Measurements from ENCODE around the gene PLA2G2C.

The PLA2G2C gene

GRCh38 chr1:20142001-20142710 is 44.2 kb downstream of the PLA2G2C start:
- H3K36me3 ChIP-seq (replicated peaks) = no peaks in the 10 kb centered on the region
- H3K4me3 ChIP-seq (ENCODE audit: low read depth, low read length) = no peak overlapping the region
- no peak for TF ChIP-seq CTCF (IDR thresholded peaks at IDR 0.05; ENCODE audit: low read depth, low read length, missing control alignments)
- DNase-seq = no peak
- in situ Hi-C loops (cut with HindIII; ENCODE audit: low pct_ligation_motif_present, low sequenced_read_pairs) = no loop called here
- no peak overlapping the region for H3K27ac ChIP-seq
- H3K27me3 ChIP-seq (replicated peaks) = no peaks in the 10 kb centered on the region

GRCh38 chr1:20141466-20141865 is 44.9 kb downstream of the PLA2G2C start:
- no peak for DNase-seq
- H3K36me3 ChIP-seq (replicated peaks) = no peaks in the 10 kb centered on the region
- in situ Hi-C loops (cut with HindIII; ENCODE audit: low pct_ligation_motif_present, low sequenced_read_pairs) = no loop called here

DNA sequence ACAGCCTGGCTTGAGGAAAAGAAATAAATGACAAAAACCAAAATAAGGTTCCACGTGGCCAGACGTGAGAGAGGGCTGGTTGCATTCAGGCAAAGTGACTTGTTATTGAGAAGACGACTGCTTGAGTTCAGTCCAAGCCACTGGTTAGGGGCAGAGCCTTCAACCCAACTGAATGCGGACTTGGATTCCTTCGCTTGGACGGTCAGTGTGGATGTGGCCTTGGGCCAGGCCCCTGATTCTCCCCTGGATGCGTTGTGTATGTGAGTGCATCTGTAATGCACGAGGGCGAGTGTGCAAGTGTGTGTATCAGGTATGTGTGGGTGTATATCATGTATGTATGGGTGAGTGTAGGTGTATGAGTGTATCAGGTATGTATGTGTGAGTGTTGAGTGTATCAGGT is 45.3 kb downstream of the PLA2G2C start:
- no peak for TF ChIP-seq CTCF (IDR thresholded peaks at IDR 0.05; ENCODE audit: low read depth, low read length, missing control alignments)
- no peaks in the 10 kb centered on the region for H3K36me3 ChIP-seq (replicated peaks)
- no peak for DNase-seq
- no peak overlapping the region for H3K27ac ChIP-seq
- in situ Hi-C loops (cut with HindIII; ENCODE audit: low pct_ligation_motif_present, low sequenced_read_pairs) = no loop called here
- H3K4me3 ChIP-seq (ENCODE audit: low read depth, low read length) = no peak overlapping the region
- no peaks in the 10 kb centered on the region for H3K27me3 ChIP-seq (replicated peaks)

More at GRCh38 chr1:20141466-20141865, 44.9 kb downstream of the PLA2G2C start:
- no peaks in the 10 kb centered on the region for H3K27me3 ChIP-seq (replicated peaks)
- TF ChIP-seq CTCF (IDR thresholded peaks at IDR 0.05; ENCODE audit: low read depth, low read length, missing control alignments) = no peak
- no peak overlapping the region for H3K4me3 ChIP-seq (ENCODE audit: low read depth, low read length)
- no peak overlapping the region for H3K27ac ChIP-seq

- Histone ChIP-seq H3K36me3 (replicated peaks) (no peaks in the 10 kb centered on the region), H3K27me3 (replicated peaks) (no peaks in the 10 kb centered on the region), H3K27ac (no peak overlapping the region), H3K4me3 (ENCODE audit: low read depth, low read length) (no peak overlapping the region)
- in situ Hi-C loops (cut with HindIII; ENCODE audit: low pct_ligation_motif_present, low sequenced_read_pairs) = no loop called here
- DNase-seq = no peak
- no peak for TF ChIP-seq CTCF (IDR thresholded peaks at IDR 0.05; ENCODE audit: low read depth, low read length, missing control alignments)
Measured at GRCh38 chr1:20139776-20140612, 46.3 kb downstream of the PLA2G2C start.

- Histone ChIP-seq H3K4me3 (ENCODE audit: low read depth, low read length) (no peak within 1 kb of the TSS), H3K27me3 (replicated peaks) (no peaks in the 10 kb centered on the region), H3K27ac (no peak within 1 kb of the TSS), H3K36me3 (replicated peaks) (no peaks in the 10 kb centered on the region)
- in situ Hi-C loops (cut with HindIII; ENCODE audit: low pct_ligation_motif_present, low sequenced_read_pairs) = no loop called here
- TF ChIP-seq CTCF (IDR thresholded peaks at IDR 0.05; ENCODE audit: low read depth, low read length, missing control alignments) = no peak
- no peak for DNase-seq
Measured at GRCh38 chr1:20138961-20139550, 47.3 kb downstream of the PLA2G2C start, which contains the start of gene PLA2G2F. PLA2G2F (plus strand) TSS chr1:20139323; CDS start chr1:20139428, 105 bp downstream.

Data from brain microvascular endothelial cell (primary cell).